ENCODE results near the gene EBF3.

Gene EBF3

DNA sequence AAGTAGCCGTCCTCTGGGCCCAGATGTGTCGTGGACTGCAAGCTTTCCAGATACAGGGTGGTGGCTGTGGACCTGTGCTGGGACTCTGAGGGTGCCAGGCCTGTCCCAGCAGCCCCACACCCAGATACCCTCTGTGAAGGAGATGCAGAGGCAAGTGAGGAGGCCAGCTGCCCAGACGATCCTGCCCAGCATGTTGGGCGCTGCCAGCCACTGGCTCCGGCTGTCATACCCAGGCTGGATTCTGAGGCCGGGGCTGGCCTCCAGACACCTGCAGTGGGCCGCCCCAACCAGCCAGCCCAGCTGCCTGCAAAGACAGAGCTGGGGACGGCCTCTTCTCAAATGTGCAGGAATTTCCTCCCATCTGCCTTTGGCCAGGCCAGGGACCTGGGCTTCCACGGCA, 39.1 kb upstream of the EBF3 start:
- no peak overlapping the region for H3K27ac ChIP-seq
- TF ChIP-seq, protein P1, sequence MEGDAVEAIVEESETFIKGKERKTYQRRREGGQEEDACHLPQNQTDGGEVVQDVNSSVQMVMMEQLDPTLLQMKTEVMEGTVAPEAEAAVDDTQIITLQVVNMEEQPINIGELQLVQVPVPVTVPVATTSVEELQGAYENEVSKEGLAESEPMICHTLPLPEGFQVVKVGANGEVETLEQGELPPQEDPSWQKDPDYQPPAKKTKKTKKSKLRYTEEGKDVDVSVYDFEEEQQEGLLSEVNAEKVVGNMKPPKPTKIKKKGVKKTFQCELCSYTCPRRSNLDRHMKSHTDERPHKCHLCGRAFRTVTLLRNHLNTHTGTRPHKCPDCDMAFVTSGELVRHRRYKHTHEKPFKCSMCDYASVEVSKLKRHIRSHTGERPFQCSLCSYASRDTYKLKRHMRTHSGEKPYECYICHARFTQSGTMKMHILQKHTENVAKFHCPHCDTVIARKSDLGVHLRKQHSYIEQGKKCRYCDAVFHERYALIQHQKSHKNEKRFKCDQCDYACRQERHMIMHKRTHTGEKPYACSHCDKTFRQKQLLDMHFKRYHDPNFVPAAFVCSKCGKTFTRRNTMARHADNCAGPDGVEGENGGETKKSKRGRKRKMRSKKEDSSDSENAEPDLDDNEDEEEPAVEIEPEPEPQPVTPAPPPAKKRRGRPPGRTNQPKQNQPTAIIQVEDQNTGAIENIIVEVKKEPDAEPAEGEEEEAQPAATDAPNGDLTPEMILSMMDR (conservative IDR thresholded peaks at IDR 0.05), result no peak

DNA sequence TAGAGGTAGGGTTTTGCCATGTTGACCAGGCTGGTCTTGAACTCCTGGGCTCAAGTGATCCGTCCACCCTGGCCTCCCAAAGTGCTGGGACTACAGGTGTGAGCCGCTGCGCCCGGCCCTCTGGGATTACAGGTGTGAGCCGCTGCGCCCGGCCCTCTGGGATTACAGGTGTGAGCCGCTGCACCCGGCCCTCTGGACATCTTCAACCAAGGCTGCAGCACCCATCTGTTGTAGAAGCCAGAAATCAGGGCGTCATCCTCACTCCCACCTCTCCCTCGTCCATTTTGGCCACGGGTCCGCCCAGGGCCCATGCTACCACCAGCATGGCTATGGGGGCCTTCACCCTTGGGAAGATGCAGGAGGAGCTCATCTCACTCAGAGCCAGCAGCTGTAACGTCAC, 38.5 kb upstream of the EBF3 start:
- TF ChIP-seq, protein P1 (conservative IDR thresholded peaks at IDR 0.05), result no peak
- H3K27ac ChIP-seq, result no peak overlapping the region

DNA sequence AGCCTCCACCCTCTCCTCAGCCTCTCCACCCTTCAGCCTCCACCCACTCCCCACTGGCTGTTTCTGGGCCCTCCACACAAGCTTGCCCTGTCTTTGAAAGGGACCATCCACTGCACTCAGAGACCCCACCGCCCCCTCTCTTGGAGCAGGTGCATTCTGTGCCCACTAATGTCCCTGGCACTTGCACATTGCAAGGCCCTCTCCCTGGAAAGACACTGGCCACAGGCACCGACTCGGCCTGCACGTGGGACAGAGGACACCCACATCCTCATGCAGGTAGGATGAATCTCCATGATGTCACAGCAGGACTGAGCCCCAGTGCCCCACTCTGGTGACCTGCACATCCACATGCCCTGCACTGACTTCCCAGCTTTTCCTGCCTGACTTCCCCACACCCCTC, 36.8 kb upstream of the EBF3 start:
- no peak overlapping the region for H3K27ac ChIP-seq
- TF ChIP-seq, protein P1 (conservative IDR thresholded peaks at IDR 0.05), result no peak

DNA sequence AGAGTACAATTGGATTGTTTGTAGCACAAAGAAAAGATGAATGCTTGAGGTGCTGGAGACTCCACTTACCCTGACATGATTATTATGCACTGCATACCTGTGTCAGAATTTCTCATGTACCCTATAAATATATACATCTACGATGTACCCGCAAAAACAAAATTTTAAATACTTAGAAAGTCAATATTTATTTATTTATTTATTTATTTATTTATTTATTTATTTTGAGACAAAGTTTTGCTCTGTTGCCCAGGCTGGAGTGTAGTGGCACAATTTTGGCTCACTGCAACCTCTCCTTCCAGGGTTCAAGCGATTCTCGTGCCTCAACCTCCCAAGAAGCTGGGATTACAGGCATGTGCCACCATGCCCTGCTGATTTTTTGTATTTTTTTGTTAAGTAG, 35.1 kb upstream of the EBF3 start:
- H3K27ac ChIP-seq, result no peak overlapping the region
- TF ChIP-seq, protein P1 (conservative IDR thresholded peaks at IDR 0.05), result no peak

DNA sequence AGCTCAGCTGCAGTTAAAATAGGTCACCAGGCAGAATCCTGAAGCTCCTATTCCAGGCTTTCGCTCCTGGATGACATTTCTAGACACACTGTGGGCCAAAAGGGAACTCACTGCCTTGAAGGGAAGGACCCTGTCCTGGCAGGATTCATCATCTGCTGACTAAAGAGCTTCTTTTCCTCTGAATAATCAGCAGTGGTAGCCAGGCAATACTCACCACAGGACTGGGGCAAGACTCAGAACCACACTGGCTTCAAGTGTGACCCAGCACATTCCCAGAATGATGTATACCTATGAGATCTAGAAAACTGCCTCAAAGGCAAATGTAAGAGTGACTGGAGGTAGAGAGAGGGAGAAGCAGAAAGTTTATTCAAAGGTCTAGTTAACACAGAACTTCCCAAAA, 29.5 kb upstream of the EBF3 start:
- H3K27ac ChIP-seq, result no peak overlapping the region
- TF ChIP-seq, protein P1 (conservative IDR thresholded peaks at IDR 0.05), result no peak

DNA sequence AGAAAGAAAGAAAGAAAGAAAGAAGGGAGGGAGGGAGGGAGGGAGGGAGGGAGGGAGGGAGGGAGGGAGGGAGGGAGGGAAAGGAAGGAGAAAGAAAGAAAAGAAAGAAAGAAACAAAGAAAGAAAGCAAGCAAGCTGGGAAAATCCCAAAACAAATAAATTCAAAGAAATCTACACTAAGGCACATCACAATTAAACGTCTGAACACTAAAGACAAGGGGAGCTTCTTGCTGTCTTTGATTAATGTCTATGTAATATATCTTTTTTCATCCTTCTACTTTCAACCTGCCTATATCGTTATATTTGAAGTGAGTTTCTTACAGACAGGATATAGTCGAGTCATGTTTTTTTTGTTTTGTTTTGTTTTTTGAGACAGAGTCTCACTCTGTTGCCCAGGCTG, 28.3 kb upstream of the EBF3 start:
- TF ChIP-seq, protein P1 (conservative IDR thresholded peaks at IDR 0.05), result no peak
- H3K27ac ChIP-seq, result no peak overlapping the region

DNA sequence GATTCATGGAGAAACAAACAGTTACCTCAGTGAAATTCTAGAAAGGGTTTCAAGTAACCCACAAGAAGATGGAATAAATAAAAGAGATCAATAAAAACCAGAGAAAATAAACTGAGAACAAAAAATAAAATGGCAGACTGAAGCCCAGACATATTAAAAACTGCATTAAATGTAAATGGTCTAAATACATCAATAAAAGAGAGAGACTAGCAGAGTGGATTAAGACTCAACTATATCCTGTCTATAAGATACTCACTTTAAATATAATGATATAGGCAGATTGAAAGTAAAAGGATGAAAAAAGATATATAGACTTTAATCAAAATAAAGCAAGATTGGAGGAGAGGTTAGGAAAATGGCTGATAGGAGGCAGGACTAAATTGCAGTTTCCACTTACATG, 18.8 kb upstream of the EBF3 start:
- TF ChIP-seq, protein P1 (conservative IDR thresholded peaks at IDR 0.05), result no peak
- H3K27ac ChIP-seq, result no peak overlapping the region

DNA sequence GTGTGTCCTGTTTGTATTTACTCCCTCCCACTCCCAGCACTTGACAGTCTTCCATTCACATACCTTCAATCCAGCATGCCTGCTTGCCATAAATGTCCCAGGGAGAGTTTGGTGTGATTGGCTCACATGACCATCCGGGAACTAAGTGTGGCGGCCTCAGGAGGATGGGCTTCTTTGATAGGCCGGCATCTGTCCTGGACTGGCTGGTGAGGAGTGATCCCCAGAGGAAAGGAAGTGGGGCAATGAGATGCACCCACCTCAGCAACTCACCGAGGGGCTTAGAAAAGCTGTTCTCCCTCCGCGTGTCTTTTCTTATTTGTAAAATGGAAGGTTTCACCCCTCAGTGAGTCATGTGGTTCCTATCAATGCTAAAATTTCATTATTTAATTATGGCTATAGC, 14.9 kb upstream of the EBF3 start:
- no peak overlapping the region for H3K27ac ChIP-seq
- TF ChIP-seq, protein P1 (conservative IDR thresholded peaks at IDR 0.05), result no peak
